Panc1 (cell line): ENCODE results near the gene PIEZO1.

Experiments used
- CTCF ChIP-seq: fragments of 450-650 bp; IDR thresholded peaks from 2 replicates; pipeline ENCODE4 v1.5.1; 2017; ENCODE audit warnings: mild to moderate bottlenecking
- POLR2AphosphoS5 ChIP-seq: IDR thresholded peaks from 2 replicates; pipeline ENCODE4 v1.6.1; 2012; ENCODE audit warnings: mild to moderate bottlenecking, low read depth, low read length, moderate library complexity

- no peak for TF ChIP-seq CTCF
- no peak for TF ChIP-seq POLR2AphosphoS5
Measured at GRCh38 chr16:88767546-88768070, 17.4 kb downstream of the PIEZO1 start.
